Tibial nerve (tissue), 4 donors: Measurements from ENCODE around the gene MUSTN1. TPM values are rescaled to one million over a fixed set of nuclear protein-coding genes. Genes with fewer than 3 reads are reported as not detected.

Experiments used
- DNase-seq, 2 donors: peaks; one replicate each; pipeline ENCODE4 v3.0.0-alpha.2; 2019; ENCODE audit warnings: low spot score in 2 of 2
- H3K27ac ChIP-seq, 4 donors: fragments of 200-600 bp; sonication (generic) in 3 of 4; one replicate each; pipeline ENCODE4 v1.5.1; 2017 to 2019; ENCODE audit warnings: mild to moderate bottlenecking in 1 of 4
- H3K27me3 ChIP-seq, 2 donors: fragments of 200-600 bp; sonication (generic) in 1 of 2; one replicate each; pipeline versions ENCODE4 v1.5.1 to v1.6.0; 2017 to 2019
- H3K36me3 ChIP-seq, 3 donors: fragments of 200-600 bp; sonication (generic); one replicate each; pipeline ENCODE4 v1.5.1; 2018 to 2019
- H3K4me1 ChIP-seq, 4 donors: fragments of 200-600 bp; sonication (generic) in 3 of 4; one replicate each; pipeline ENCODE4 v1.5.1; 2017 to 2019
- H3K4me3 ChIP-seq, 4 donors: fragments of 200-600 bp; sonication (generic) in 3 of 4; one replicate each; pipeline ENCODE4 v1.5.1; 2017 to 2019; ENCODE audit warnings: mild to moderate bottlenecking in 1 of 4, moderate library complexity in 1 of 4
- H3K9me3 ChIP-seq, 4 donors: fragments of 200-600 bp; sonication (generic) in 3 of 4; one replicate each; pipeline ENCODE4 v1.5.1; 2017 to 2019
- CTCF ChIP-seq, 5 experiments: fragments of 200-600 bp in 3 of 5; fragments of 450-650 bp in 2 of 5; sonication (generic) in 3 of 5; IDR thresholded peaks; one replicate each; pipeline ENCODE4 v1.5.1; 2016 to 2019; ENCODE audit warnings: antibody characterized with exemption in 5 of 5, mild to moderate bottlenecking in 3 of 5, moderate library complexity in 2 of 5
- EP300 ChIP-seq, 2 donors: sonication (generic); formaldehyde crosslinking; IDR thresholded peaks; one replicate each; pipeline ENCODE4 v1.6.1; 2017; ENCODE audit warnings: antibody characterized with exemption in 2 of 2, mild to moderate bottlenecking in 1 of 2
- POLR2A ChIP-seq, 2 donors: fragments of 450-650 bp; IDR thresholded peaks; one replicate each; pipeline ENCODE4 v1.6.1; 2017; ENCODE audit warnings: antibody characterized with exemption in 2 of 2, mild to moderate bottlenecking in 2 of 2, moderate library complexity in 2 of 2
- WGBS, 2 donors: methylation state at CpG; one replicate each; pipeline ENCODE4 v1.1.5; 2018; 5-methylcytosine and 5-hydroxymethylcytosine counted together
- total RNA-seq, 4 donors: library from RNA; depleted of rRNA; stranded (reverse); fragments of >200 nt; gene quantifications; one replicate each; pipeline ENCODE4 v1.1.0, GENCODE V29; 2016

MUSTN1 gene
- total RNA-seq, 4 donors from 2014 or later = 38.5 to 77.9 (median 64.9) TPM

- Histone ChIP-seq H3K4me3 (no peak overlapping the region), H3K9me3 (no peaks in the 10 kb centered on the region), H3K27me3 (no peaks in the 10 kb centered on the region), H3K27ac (no peak overlapping the region), H3K4me1 (peaks cover 0 to 41% (median 9%) of the 10 kb centered on the region in 4 donors), H3K36me3 (peaks cover 0 to 67% (median 0%) of the 10 kb centered on the region in 3 donors)
- 76% methylated on average over 12 of the region's 12 CpGs for WGBS, 2 donors
- DNase-seq = no peak
- TF ChIP-seq EP300 (IDR thresholded peaks at IDR 0.05) (no peak), CTCF (IDR thresholded peaks at IDR 0.05) (no peak), POLR2A (IDR thresholded peaks at IDR 0.05) (no peak)
These were observed 7.1 kb upstream of the MUSTN1 start for GRCh38 chr3:52841981-52842340.

- peaks cover 0 to 71% (median 0%) of the 10 kb centered on the region in 3 donors for H3K36me3 ChIP-seq
- H3K27me3 ChIP-seq = no peaks in the 10 kb centered on the region
- H3K9me3 ChIP-seq = no peaks in the 10 kb centered on the region
- no peak for DNase-seq
- no peak for TF ChIP-seq CTCF (IDR thresholded peaks at IDR 0.05)
- H3K4me3 ChIP-seq = no peak overlapping the region
- peaks cover 0 to 38% (median 9%) of the 10 kb centered on the region in 4 donors for H3K4me1 ChIP-seq
- no peak overlapping the region for H3K27ac ChIP-seq
- 75 to 81% methylated on average over 12 of the region's 12 CpGs for WGBS, 2 donors
These were observed 6.6 kb upstream of the MUSTN1 start for GRCh38 chr3:52841211-52841980.

GRCh38 chr3:52839892-52840545 lies 5.2 kb upstream of the MUSTN1 start:
- H3K4me1 ChIP-seq = peaks cover 0 to 38% (median 5%) of the 10 kb centered on the region in 4 donors
- H3K36me3 ChIP-seq = peaks cover 0 to 85% (median 0%) of the 10 kb centered on the region in 3 donors

GRCh38 chr3:52839268-52839575 lies 4.4 kb upstream of the MUSTN1 start:
- Histone ChIP-seq H3K36me3 (peaks cover 0 to 92% (median 0%) of the 10 kb centered on the region in 3 donors), H3K27me3 (no peaks in the 10 kb centered on the region), H3K9me3 (no peaks in the 10 kb centered on the region), H3K27ac (no peak overlapping the region), H3K4me3 (no peak overlapping the region), H3K4me1 (peaks cover 0 to 31% (median 3%) of the 10 kb centered on the region in 4 donors)
- no peak for DNase-seq
- WGBS, 2 donors = 53 to 76% methylated on average over 2 of the region's 2 CpGs
- TF ChIP-seq POLR2A (IDR thresholded peaks at IDR 0.05) (no peak), CTCF (IDR thresholded peaks at IDR 0.05) (no peak), EP300 (IDR thresholded peaks at IDR 0.05) (no peak)

More at GRCh38 chr3:52839892-52840545, 5.2 kb upstream of the MUSTN1 start:
- no peak overlapping the region for H3K27ac ChIP-seq
- H3K4me3 ChIP-seq = no peak overlapping the region
- DNase-seq = no peak
- no peaks in the 10 kb centered on the region for H3K9me3 ChIP-seq
- no peak for TF ChIP-seq EP300 (IDR thresholded peaks at IDR 0.05)
- TF ChIP-seq CTCF (IDR thresholded peaks at IDR 0.05) = no peak
- no peak for TF ChIP-seq POLR2A (IDR thresholded peaks at IDR 0.05)
- WGBS, 2 donors = 80 to 82% methylated on average over 23 of the region's 23 CpGs
- no peaks in the 10 kb centered on the region for H3K27me3 ChIP-seq

GRCh38 chr3:52838561-52839267 lies 3.9 kb upstream of the MUSTN1 start:
- WGBS, 2 donors = 84 to 87% methylated on average over 7 to 8 of the region's 8 CpGs
- Histone ChIP-seq H3K27me3 (no peaks in the 10 kb centered on the region), H3K27ac (no peak overlapping the region), H3K4me3 (no peak overlapping the region), H3K4me1 (peaks cover 0 to 26% (median under 1%) of the 10 kb centered on the region in 4 donors), H3K9me3 (no peaks in the 10 kb centered on the region), H3K36me3 (peaks cover 0 to 92% (median 0%) of the 10 kb centered on the region in 3 donors)
- no peak for DNase-seq
- TF ChIP-seq CTCF (IDR thresholded peaks at IDR 0.05) (no peak), EP300 (IDR thresholded peaks at IDR 0.05) (no peak), POLR2A (IDR thresholded peaks at IDR 0.05) (no peak)
